Esophagus muscularis mucosa (tissue), 4 donors: Measurements from ENCODE around the gene USP48. TPM values are rescaled to one million over a fixed set of nuclear protein-coding genes. Genes with fewer than 3 reads are reported as not detected.

Source experiments
- DNase-seq: peaks from one replicate; pipeline ENCODE4 v3.0.0-alpha.2; 2017; ENCODE audit errors: extremely low spot score
- H3K27ac ChIP-seq, 4 donors: fragments of 200-600 bp; sonication (generic); replicated peaks in 1 of 4; 1 replicate in 3 of 4; 2 replicates in 1 of 4; pipeline ENCODE4 v1.5.1; 2016 to 2019; ENCODE audit warnings: mild to moderate bottlenecking in 1 of 4
- H3K27me3 ChIP-seq, 4 donors: fragments of 200-600 bp; sonication (generic); one replicate each; pipeline versions ENCODE4 v1.5.1 to v1.6.0; 2016 to 2019
- H3K36me3 ChIP-seq, 4 donors: fragments of 200-600 bp; sonication (generic); one replicate each; pipeline ENCODE4 v1.5.1; 2016 to 2019
- H3K4me1 ChIP-seq, 4 donors: fragments of 200-600 bp; sonication (generic); one replicate each; pipeline ENCODE4 v1.5.1; 2016 to 2019
- H3K4me3 ChIP-seq, 4 donors: fragments of 200-600 bp; sonication (generic); 1 replicate in 2 of 4; 2 replicates in 2 of 4; pipeline ENCODE4 v1.5.1; 2016 to 2019; ENCODE audit warnings: mild to moderate bottlenecking in 4 of 4, moderate library complexity in 1 of 4
- H3K9me3 ChIP-seq, 4 donors: fragments of 200-600 bp; sonication (generic); 1 replicate in 3 of 4; 2 replicates in 1 of 4; pipeline ENCODE4 v1.5.1; 2016 to 2019
- EP300 ChIP-seq: sonication (generic); formaldehyde crosslinking; IDR thresholded peaks from one replicate; pipeline ENCODE4 v1.6.1; 2017; ENCODE audit warnings: antibody characterized with exemption
- POLR2A ChIP-seq: fragments of 450-650 bp; IDR thresholded peaks from one replicate; pipeline ENCODE4 v1.6.1; 2017; ENCODE audit warnings: antibody characterized with exemption, moderate library complexity, mild to moderate bottlenecking, low read depth
- POLR2AphosphoS5 ChIP-seq, 2 donors: sonication (generic); formaldehyde crosslinking; IDR thresholded peaks; one replicate each; pipeline ENCODE4 v1.6.1; 2017; ENCODE audit warnings: antibody characterized with exemption in 2 of 2
- WGBS: methylation state at CpG from one replicate; pipeline ENCODE4 v1.1.5; 2018; 5-methylcytosine and 5-hydroxymethylcytosine counted together
- intact Hi-C: fragments of 100-400 bp; cut with DNase I; formaldehyde crosslinking; loops from one replicate; pipeline ENCODE4 v1.15.1; 2023
- total RNA-seq, 4 donors: library from RNA; depleted of rRNA; stranded (reverse); fragments of >200 nt; gene quantifications; one replicate each; pipeline versions ENCODE4 v1.1.0 to v1.2.1, GENCODE V29; 2016
- TF ChIP-seq, protein P1 (sequence below), 3 experiments: fragments of 200-600 bp in 2 of 3; fragments of 450-650 bp in 1 of 3; sonication (generic) in 2 of 3; IDR thresholded peaks; one replicate each; pipeline ENCODE4 v1.5.1; 2017 to 2019; ENCODE audit warnings: antibody characterized with exemption in 3 of 3, mild to moderate bottlenecking in 2 of 3, moderate library complexity in 1 of 3

Gene USP48
- total RNA-seq, 4 donors from 2014 or later: 29.3 to 46.5 (median 37.7) TPM

DNA sequence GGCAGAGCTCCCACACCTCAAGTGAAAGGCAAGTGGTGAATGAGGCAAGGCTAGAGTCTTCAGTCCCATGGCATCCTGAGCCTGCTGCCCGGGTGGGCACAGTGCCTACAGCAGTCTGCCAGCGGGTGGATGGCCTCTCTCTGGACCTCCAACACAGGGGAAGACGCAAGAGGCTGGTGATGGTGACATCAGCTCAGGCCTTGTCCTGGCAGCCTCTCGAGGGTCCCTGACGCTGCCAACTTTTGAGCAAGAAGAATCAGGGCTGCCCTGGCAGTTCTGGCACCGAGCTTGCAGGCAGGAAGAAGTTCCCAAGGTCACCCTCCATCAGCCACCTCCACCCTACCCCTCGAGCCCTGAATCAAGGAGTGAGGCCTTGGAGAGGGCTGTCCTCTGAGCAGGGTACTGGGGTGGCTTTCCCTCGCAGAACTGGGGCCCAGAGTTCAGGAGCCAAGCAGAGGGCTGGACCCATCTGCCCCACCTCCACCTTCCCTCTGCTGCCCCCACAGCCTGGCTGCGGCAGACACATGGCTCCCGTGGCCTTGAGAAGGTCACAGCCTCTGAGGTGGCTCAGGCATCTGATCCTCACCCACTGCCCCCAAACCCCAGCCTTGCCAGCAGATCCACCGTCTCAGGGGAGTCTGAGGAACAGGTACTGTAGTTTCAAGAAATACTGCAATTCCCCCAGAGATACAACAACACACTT, 119.5 kb downstream of the USP48 start:
- Histone ChIP-seq H3K36me3 (no peaks in the 10 kb centered on the region), H3K27me3 (peaks cover under 1 to 95% (median 22%) of the 10 kb centered on the region in 4 donors), H3K27ac (no peak overlapping the region), H3K4me3 (no peak overlapping the region), H3K9me3 (no peaks in the 10 kb centered on the region), H3K4me1 (peaks cover 9 to 14% (median 10%) of the 10 kb centered on the region in 4 donors)
- 60% methylated on average over 3 of the region's 11 CpGs for WGBS
- no peak for DNase-seq
- intact Hi-C loops: no loop called here
- TF ChIP-seq EP300 (no peak), POLR2AphosphoS5 (IDR thresholded peaks at IDR 0.05) (no peak), POLR2A (no peak)
- TF ChIP-seq, protein P1, sequence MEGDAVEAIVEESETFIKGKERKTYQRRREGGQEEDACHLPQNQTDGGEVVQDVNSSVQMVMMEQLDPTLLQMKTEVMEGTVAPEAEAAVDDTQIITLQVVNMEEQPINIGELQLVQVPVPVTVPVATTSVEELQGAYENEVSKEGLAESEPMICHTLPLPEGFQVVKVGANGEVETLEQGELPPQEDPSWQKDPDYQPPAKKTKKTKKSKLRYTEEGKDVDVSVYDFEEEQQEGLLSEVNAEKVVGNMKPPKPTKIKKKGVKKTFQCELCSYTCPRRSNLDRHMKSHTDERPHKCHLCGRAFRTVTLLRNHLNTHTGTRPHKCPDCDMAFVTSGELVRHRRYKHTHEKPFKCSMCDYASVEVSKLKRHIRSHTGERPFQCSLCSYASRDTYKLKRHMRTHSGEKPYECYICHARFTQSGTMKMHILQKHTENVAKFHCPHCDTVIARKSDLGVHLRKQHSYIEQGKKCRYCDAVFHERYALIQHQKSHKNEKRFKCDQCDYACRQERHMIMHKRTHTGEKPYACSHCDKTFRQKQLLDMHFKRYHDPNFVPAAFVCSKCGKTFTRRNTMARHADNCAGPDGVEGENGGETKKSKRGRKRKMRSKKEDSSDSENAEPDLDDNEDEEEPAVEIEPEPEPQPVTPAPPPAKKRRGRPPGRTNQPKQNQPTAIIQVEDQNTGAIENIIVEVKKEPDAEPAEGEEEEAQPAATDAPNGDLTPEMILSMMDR (IDR thresholded peaks at IDR 0.05): no peak

DNA sequence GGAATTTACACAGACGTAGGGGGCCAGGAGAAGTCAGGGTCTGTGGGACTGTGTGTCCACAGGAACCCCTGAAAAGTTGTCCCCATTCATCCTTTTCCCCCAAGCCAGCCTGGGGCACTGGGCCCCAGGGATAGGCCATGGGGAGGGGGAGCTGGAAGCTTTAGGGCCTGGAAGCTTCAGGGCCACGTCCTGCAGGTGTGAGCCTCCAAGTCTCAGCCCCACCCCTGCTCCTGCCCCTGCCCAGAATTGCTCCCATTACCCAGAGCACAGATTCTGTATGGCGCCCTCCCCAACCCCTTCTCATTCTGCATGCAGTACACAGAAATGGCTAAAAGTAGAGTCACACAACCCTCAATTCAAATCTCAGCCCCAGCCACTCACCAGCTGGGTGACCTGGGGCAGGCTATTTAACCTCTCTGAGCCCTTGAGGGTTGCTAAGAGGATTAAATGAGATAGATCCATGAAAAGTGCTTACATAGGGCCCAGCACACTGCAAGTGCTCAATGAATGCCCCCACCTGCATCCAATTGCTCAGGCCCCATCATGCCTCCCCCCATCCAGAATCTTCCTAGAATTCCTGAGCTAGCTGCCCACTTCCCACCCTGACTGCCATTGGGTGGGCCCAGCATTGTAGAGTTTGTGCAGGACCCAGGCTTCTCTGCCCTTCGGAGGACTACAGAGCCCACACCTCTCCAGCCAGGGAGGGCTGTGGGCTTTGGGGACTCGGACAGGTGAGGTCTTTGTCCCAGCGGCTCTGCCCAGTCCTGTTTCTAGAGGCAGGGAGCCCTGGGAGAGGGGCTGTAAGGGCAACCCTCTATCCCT, 120.3 kb downstream of the USP48 start:
- Histone ChIP-seq H3K9me3 (no peaks in the 10 kb centered on the region), H3K27me3 (peaks cover 0 to 88% (median 15%) of the 10 kb centered on the region in 4 donors), H3K4me1 (peaks cover 6 to 9% (median 7%) of the 10 kb centered on the region in 4 donors), H3K36me3 (no peaks in the 10 kb centered on the region), H3K4me3 (no peak overlapping the region), H3K27ac (no peak overlapping the region)
- 82% methylated on average over 5 of the region's 6 CpGs for WGBS
- DNase-seq: no peak
- TF ChIP-seq, protein P1 (IDR thresholded peaks at IDR 0.05): no peak
- no peak for TF ChIP-seq POLR2AphosphoS5 (IDR thresholded peaks at IDR 0.05)
- TF ChIP-seq POLR2A: no peak
- no peak for TF ChIP-seq EP300
- intact Hi-C loops: no loop called here

DNA sequence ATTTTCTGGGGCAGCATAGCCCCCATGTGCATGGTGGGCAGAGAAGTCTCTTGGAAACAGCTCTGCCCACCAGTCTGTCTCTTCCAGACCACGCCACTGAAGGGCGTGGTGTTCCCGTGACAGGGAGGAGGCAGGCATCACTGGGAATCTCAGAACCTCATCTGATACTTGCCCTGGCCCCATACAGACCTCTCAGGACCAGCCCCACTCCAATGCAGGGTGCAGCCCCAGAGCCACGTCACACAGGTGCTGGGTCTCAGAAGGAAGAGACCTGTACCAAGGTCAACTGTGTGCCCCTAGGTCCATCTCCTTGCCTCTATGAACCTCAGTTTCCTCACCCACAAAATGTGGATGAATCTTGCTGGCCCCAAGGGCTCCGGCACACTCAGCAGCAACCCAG, 121.1 kb downstream of the USP48 start:
- TF ChIP-seq POLR2A (no peak), POLR2AphosphoS5 (IDR thresholded peaks at IDR 0.05) (no peak), EP300 (no peak)
- TF ChIP-seq, protein P1 (IDR thresholded peaks at IDR 0.05): no peak
- Histone ChIP-seq H3K36me3 (no peaks in the 10 kb centered on the region), H3K27me3 (peaks cover 0 to 80% (median 11%) of the 10 kb centered on the region in 4 donors), H3K4me1 (peaks cover 6 to 9% (median 7%) of the 10 kb centered on the region in 4 donors), H3K27ac (no peak overlapping the region), H3K4me3 (no peak overlapping the region), H3K9me3 (no peaks in the 10 kb centered on the region)
- DNase-seq: no peak
- 52% methylated on average over 5 of the region's 5 CpGs for WGBS
- intact Hi-C loops: no loop called here

DNA sequence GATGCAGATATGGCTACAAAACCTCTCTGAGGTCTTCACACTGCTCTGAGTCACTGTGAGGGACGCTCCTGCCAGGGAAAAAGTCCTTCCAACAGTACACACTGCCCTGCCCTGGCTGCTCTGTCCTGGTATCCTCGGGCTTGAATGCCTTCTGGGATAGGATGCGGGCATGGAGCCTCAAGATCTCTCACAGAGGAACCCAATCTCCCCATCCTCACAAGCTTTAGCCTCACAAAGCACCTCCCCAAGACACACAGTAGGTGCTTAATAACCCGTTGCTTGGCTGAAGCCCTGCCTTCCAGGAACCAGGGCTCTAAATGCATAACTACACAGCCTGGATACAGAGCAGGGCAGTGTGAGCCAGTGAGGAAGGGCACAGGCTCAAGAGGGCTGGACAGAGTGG, 123.0 kb downstream of the USP48 start:
- H3K27ac ChIP-seq: no peak overlapping the region
- H3K4me3 ChIP-seq: no peak overlapping the region
- DNase-seq: no peak
- H3K27me3 ChIP-seq: peaks cover 0 to 61% (median 5%) of the 10 kb centered on the region in 4 donors
- H3K9me3 ChIP-seq: no peaks in the 10 kb centered on the region
- intact Hi-C loops: loop anchor here (2.0 kb wide), 1 partner anchor 151 kb away; the partner anchor contains the start of gene ALPL
- TF ChIP-seq POLR2AphosphoS5 (IDR thresholded peaks at IDR 0.05) (no peak), EP300 (no peak), POLR2A (no peak)
- TF ChIP-seq, protein P1 (IDR thresholded peaks at IDR 0.05): no peak
- no peaks in the 10 kb centered on the region for H3K36me3 ChIP-seq
- peaks cover 3 to 9% (median 6%) of the 10 kb centered on the region in 4 donors for H3K4me1 ChIP-seq
- 56% methylated on average over 4 of the region's 4 CpGs for WGBS
